Glutamatergic neuron (in vitro differentiated cells): ENCODE results near the gene HSP90B1. TPM values are rescaled to one million over a fixed set of nuclear protein-coding genes. Genes with fewer than 3 reads are reported as not detected.

ENCODE experiments used
- DNase-seq: peaks from one replicate; pipeline ENCODE4 v3.0.0; 2022
- H3K27ac Mint-ChIP-seq: one replicate; pipeline ENCODE4 v1.8.0; 2020; ENCODE audit warnings: mild to moderate bottlenecking, mixed read lengths, inconsistent platforms; ENCODE audit not compliant: unreplicated experiment
- H3K27me3 Mint-ChIP-seq: one replicate; pipeline ENCODE4 v1.8.0; 2020; ENCODE audit warnings: mild to moderate bottlenecking, moderate library complexity, mixed read lengths, inconsistent platforms; ENCODE audit not compliant: unreplicated experiment
- H3K36me3 Mint-ChIP-seq: one replicate; pipeline ENCODE4 v1.8.0; 2020; ENCODE audit warnings: mild to moderate bottlenecking, mixed read lengths, inconsistent platforms; ENCODE audit not compliant: unreplicated experiment
- H3K4me1 Mint-ChIP-seq: one replicate; pipeline ENCODE4 v1.8.0; 2020; ENCODE audit warnings: mild to moderate bottlenecking, low read depth, mixed read lengths, inconsistent platforms; ENCODE audit not compliant: unreplicated experiment
- H3K4me3 Mint-ChIP-seq: one replicate; pipeline ENCODE4 v1.8.0; 2020; ENCODE audit warnings: mild to moderate bottlenecking, mixed read lengths, inconsistent platforms; ENCODE audit not compliant: unreplicated experiment
- H3K9me3 Mint-ChIP-seq: one replicate; pipeline ENCODE4 v1.8.0; 2020; ENCODE audit warnings: mild to moderate bottlenecking, moderate library complexity, mixed read lengths, inconsistent platforms; ENCODE audit not compliant: unreplicated experiment
- total RNA-seq: library from RNA; stranded (reverse); fragmentation: NEBNext Ultra II Directional; extraction: Animal tissue kit (Norgen Biotek cat#: 25700); gene quantifications from one replicate; pipeline ENCODE4 v1.2.1, GENCODE V29; 2021; ENCODE audit not compliant: unreplicated experiment
- TF ChIP-seq, protein P1 (sequence below): fragments of 200-600 bp; sonication (generic); IDR thresholded peaks from one replicate; pipeline ENCODE4 v1.5.0; 2021; ENCODE audit not compliant: partially characterized antibody, unreplicated experiment

The HSP90B1 gene
- total RNA-seq, 1 donor from 2014 or later: 231 TPM

DNA sequence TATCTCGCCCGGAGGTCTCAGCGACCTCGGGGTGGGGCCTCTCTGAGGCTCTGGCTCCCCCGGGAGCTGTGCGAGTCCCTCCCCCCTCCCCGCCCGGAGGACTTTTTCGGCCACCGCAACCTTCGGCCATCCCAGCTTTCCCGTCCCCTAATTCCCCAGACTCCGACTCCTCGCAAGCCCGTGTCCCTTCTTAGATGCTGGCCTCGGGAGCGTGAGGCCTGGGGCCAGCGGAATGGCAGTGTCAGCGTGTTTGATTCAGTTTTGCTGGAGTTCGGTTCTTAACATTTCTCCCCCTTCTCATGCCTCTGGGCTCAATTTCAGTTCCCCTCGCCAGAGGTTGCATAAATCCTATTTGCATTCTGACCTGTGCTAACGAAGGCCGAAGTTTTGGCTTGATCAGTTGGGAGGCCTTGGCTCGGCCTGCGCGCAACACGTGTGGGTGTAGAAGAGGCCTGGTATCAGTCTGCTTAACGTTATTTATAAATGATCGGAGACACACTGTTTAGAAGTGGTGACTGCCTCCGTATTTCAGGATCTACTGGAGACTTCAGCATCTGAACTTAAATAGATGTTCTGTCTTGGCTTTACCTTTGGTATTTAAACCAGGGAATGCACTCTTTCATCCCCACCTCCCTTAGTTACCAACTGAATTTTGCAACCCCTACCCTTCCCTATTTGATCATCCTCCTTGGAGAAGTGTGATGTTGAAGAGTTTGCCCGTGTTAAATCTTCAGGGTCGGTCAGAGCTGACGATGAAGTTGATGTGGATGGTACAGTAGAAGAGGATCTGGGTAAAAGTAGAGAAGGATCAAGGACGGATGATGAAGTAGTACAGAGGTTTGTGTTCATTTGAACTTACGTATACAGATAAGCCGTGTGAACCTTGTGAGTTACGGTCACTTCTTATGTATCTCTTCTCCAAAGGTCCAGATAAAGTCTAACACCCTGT lies 851 bp downstream of the HSP90B1 start:
- peak overlapping the region; percentile 13 for H3K27ac Mint-ChIP-seq
- peak; percentile 37 for DNase-seq
- peaks cover 12% of the 10 kb centered on the region for H3K4me1 Mint-ChIP-seq
- H3K9me3 Mint-ChIP-seq: peaks cover 4% of the 10 kb centered on the region
- no peaks in the 10 kb centered on the region for H3K36me3 Mint-ChIP-seq
- peaks cover 11% of the 10 kb centered on the region for H3K27me3 Mint-ChIP-seq
- TF ChIP-seq, protein P1, sequence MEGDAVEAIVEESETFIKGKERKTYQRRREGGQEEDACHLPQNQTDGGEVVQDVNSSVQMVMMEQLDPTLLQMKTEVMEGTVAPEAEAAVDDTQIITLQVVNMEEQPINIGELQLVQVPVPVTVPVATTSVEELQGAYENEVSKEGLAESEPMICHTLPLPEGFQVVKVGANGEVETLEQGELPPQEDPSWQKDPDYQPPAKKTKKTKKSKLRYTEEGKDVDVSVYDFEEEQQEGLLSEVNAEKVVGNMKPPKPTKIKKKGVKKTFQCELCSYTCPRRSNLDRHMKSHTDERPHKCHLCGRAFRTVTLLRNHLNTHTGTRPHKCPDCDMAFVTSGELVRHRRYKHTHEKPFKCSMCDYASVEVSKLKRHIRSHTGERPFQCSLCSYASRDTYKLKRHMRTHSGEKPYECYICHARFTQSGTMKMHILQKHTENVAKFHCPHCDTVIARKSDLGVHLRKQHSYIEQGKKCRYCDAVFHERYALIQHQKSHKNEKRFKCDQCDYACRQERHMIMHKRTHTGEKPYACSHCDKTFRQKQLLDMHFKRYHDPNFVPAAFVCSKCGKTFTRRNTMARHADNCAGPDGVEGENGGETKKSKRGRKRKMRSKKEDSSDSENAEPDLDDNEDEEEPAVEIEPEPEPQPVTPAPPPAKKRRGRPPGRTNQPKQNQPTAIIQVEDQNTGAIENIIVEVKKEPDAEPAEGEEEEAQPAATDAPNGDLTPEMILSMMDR: no peak
- H3K4me3 Mint-ChIP-seq: peak overlapping the region; percentile 87

DNA sequence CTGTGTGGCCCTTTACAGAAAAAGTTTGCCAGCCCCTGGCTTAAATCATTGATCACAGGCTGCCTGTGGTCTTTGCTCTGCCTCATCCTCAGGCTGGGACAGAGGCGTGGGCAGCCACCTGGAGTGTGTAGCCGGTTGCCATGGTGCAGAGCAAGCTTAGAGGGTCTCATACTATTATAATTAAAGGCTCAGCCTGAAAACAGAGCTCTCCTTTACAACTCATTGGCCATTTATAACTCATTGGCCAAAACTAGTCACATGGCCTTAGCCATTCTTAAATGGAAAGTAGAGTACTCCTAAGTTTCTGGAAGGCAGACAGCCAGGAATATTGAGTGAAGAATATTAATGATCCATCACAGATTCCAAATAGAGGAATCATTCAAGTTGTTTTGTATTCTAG lies 3.0 kb downstream of the HSP90B1 start:
- no peak overlapping the region for H3K27ac Mint-ChIP-seq
- peaks cover 4% of the 10 kb centered on the region for H3K9me3 Mint-ChIP-seq
- DNase-seq: no peak
- peaks cover 12% of the 10 kb centered on the region for H3K4me1 Mint-ChIP-seq
- no peaks in the 10 kb centered on the region for H3K36me3 Mint-ChIP-seq
- H3K4me3 Mint-ChIP-seq: no peak overlapping the region
- TF ChIP-seq, protein P1: no peak
- H3K27me3 Mint-ChIP-seq: peaks cover 9% of the 10 kb centered on the region

DNA sequence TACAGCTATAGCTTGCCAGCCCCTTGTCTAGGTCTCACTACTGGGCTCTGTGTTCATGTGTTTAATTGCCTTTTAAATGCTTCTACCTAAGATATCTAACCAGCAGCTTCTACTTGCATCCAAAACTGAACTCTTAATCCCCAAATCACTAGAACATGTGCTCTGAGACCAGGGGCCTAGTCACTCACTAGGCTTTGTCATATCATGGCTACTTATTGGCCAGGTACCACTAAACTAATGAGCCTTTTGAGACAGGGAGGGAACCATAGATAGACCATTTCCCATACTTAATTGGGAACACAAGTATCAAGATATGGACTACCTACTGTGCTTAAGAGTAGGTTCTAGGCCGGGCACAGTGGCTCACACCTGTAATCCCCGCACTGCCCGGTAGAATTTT lies 6.5 kb downstream of the HSP90B1 start:
- no peak overlapping the region for H3K27ac Mint-ChIP-seq
- no peak overlapping the region for H3K4me3 Mint-ChIP-seq
- peaks cover 3% of the 10 kb centered on the region for H3K4me1 Mint-ChIP-seq
- H3K27me3 Mint-ChIP-seq: peaks cover 2% of the 10 kb centered on the region
- TF ChIP-seq, protein P1: no peak
- DNase-seq: no peak
- no peaks in the 10 kb centered on the region for H3K9me3 Mint-ChIP-seq
- no peaks in the 10 kb centered on the region for H3K36me3 Mint-ChIP-seq

DNA sequence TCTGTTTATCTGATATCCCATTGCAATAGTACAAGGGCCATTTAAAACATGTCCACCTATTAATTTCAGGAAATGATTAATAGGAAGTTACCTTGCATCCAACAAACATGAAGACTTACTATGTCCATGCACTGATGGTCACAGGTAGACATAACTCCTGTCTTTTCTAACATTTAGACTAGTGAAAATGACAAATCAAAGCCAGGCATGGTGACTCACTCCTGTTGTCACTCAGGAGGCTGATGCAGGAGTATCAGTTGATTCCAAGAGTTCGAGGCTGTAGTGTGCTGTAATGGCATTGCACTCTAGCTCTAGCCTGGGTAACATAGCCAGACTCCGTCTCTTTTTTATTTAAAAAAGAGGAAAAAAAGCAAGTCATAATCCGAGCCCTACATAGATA lies 14.8 kb downstream of the HSP90B1 start:
- no peak overlapping the region for H3K4me3 Mint-ChIP-seq

More for the DNA sequence above, 14.8 kb downstream of the HSP90B1 start:
- H3K36me3 Mint-ChIP-seq: no peaks in the 10 kb centered on the region
- no peak overlapping the region for H3K27ac Mint-ChIP-seq
- H3K4me1 Mint-ChIP-seq: no peaks in the 10 kb centered on the region
- TF ChIP-seq, protein P1: no peak
- H3K27me3 Mint-ChIP-seq: no peaks in the 10 kb centered on the region
- H3K9me3 Mint-ChIP-seq: no peaks in the 10 kb centered on the region
- no peak for DNase-seq
